Activated naive CD4-positive, alpha-beta T cell treated with Interleukin-2 at 50 U/mL for 16 hours (primary cell): ENCODE results near the gene TSKS.

ENCODE experiments used
- DNase-seq: peaks from one replicate; pipeline ENCODE4 v3.0.0-alpha.2; 2020

Gene TSKS

GRCh38 chr19:49792829-49793560, 29.9 kb upstream of the TSKS start:
- DNase-seq = no peak

- no peak for DNase-seq
These were observed 28.8 kb upstream of the TSKS start for GRCh38 chr19:49791776-49792445.

GRCh38 chr19:49790866-49791265, 27.8 kb upstream of the TSKS start:
- DNase-seq = no peak

GRCh38 chr19:49788857-49789256, 25.8 kb upstream of the TSKS start:
- no peak for DNase-seq

- no peak for DNase-seq
These were observed 24.6 kb upstream of the TSKS start for GRCh38 chr19:49787746-49788145.

GRCh38 chr19:49786376-49786820, 23.3 kb upstream of the TSKS start:
- no peak for DNase-seq

- DNase-seq = no peak
These were observed 19.4 kb upstream of the TSKS start for GRCh38 chr19:49782515-49782914.

- DNase-seq = no peak
These were observed 18.3 kb upstream of the TSKS start for GRCh38 chr19:49781394-49781793.

GRCh38 chr19:49780861-49781260, 17.8 kb upstream of the TSKS start:
- no peak for DNase-seq

GRCh38 chr19:49779731-49780555, 16.8 kb upstream of the TSKS start:
- DNase-seq = no peak

GRCh38 chr19:49776371-49776764, 13.3 kb upstream of the TSKS start:
- DNase-seq = no peak

GRCh38 chr19:49775742-49776370, 12.8 kb upstream of the TSKS start:
- DNase-seq = no peak

GRCh38 chr19:49774969-49775368, 11.9 kb upstream of the TSKS start:
- DNase-seq = no peak

- no peak for DNase-seq
These were observed 10.7 kb upstream of the TSKS start for GRCh38 chr19:49773663-49774350.

GRCh38 chr19:49772850-49773432, 9.8 kb upstream of the TSKS start:
- DNase-seq = no peak

- DNase-seq = no peak
These were observed 8.6 kb upstream of the TSKS start for GRCh38 chr19:49771674-49772139.

GRCh38 chr19:49770529-49770928, 7.4 kb upstream of the TSKS start:
- no peak for DNase-seq

GRCh38 chr19:49767967-49768581, 5.0 kb upstream of the TSKS start:
- DNase-seq = no peak

GRCh38 chr19:49767381-49767780, 4.3 kb upstream of the TSKS start:
- DNase-seq = no peak

- DNase-seq = no peak
These were observed 3.8 kb upstream of the TSKS start, which contains the start of gene AP2A1 for GRCh38 chr19:49766930-49767299. Gene AP2A1 (plus strand): TSS chr19:49767001. CDS start chr19:49767134, 133 bp downstream.
